ENCODE measurements around the gene KIF1B. TPM values are rescaled to one million over a fixed set of nuclear protein-coding genes. Genes with fewer than 3 reads are reported as not detected.

KIF1B gene, protein sequence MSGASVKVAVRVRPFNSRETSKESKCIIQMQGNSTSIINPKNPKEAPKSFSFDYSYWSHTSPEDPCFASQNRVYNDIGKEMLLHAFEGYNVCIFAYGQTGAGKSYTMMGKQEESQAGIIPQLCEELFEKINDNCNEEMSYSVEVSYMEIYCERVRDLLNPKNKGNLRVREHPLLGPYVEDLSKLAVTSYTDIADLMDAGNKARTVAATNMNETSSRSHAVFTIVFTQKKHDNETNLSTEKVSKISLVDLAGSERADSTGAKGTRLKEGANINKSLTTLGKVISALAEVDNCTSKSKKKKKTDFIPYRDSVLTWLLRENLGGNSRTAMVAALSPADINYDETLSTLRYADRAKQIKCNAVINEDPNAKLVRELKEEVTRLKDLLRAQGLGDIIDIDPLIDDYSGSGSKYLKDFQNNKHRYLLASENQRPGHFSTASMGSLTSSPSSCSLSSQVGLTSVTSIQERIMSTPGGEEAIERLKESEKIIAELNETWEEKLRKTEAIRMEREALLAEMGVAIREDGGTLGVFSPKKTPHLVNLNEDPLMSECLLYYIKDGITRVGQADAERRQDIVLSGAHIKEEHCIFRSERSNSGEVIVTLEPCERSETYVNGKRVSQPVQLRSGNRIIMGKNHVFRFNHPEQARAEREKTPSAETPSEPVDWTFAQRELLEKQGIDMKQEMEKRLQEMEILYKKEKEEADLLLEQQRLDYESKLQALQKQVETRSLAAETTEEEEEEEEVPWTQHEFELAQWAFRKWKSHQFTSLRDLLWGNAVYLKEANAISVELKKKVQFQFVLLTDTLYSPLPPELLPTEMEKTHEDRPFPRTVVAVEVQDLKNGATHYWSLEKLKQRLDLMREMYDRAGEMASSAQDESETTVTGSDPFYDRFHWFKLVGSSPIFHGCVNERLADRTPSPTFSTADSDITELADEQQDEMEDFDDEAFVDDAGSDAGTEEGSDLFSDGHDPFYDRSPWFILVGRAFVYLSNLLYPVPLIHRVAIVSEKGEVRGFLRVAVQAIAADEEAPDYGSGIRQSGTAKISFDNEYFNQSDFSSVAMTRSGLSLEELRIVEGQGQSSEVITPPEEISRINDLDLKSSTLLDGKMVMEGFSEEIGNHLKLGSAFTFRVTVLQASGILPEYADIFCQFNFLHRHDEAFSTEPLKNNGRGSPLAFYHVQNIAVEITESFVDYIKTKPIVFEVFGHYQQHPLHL (N-terminal part only)
- total RNA-seq: 10 to 100 TPM; 39.7 to 47.4 TPM

DNA sequence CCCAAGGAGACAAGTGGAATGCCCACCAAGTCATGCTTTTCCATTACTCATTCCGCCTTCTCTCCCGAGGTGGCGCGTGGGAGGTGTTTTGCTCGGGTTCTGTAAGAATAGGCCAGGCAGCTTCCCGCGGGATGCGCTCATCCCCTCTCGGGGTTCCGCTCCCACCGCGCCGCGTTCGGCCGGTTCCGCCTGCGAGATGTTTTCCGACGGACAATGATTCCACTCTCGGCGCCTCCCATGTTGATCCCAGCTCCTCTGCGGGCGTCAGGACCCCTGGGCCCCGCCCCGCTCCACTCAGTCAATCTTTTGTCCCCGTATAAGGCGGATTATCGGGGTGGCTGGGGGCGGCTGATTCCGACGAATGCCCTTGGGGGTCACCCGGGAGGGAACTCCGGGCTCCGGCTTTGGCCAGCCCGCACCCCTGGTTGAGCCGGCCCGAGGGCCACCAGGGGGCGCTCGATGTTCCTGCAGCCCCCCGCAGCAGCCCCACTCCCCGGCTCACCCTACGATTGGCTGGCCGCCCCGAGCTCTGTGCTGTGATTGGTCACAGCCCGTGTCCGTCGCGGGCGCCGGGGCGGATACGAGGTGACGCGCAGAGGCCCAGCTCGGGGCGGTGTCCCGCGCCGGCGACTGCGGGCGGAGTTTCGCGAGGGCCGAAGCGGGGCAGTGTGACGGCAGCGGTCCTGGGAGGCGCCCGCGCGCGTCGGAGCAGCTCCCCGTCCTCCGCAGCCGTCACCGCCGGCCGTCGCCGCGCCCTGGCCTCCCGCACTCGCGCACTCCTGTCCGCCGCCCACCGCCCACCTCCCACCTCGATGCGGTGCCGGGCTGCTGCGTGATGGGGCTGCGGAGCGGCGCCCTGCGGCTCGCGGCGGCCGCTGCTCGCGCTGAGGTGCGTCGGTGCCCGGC is at the start of gene KIF1B:
Gene KIF1B (plus strand): TSS at position 666 of the 906 bp plus-strand sequence. CDS start 21,759 bp downstream, outside the sequence.
- DNase-seq: peak; percentile 99
- Histone ChIP-seq H3K36me3 (no peaks in the 10 kb centered on the region), H3K4me1 (no peaks in the 10 kb centered on the region), H3K4me3 (peak within 1 kb of the TSS; percentile 91), H3K27ac (peak within 1 kb of the TSS; percentile 93), H3K9ac (ENCODE audit: low read depth in 2 of 2, low read length in 2 of 2) (peak within 1 kb of the TSS; percentile 98 to 99), H3K9me3 (no peaks in the 10 kb centered on the region), H3K27me3 (no peaks in the 10 kb centered on the region)
- intact Hi-C loops (cut with DNase I): loop anchor here (5.0 kb wide), 1 partner anchor 127 kb away; no protein-coding TSS in a partner anchor
- TF ChIP-seq, protein P1, sequence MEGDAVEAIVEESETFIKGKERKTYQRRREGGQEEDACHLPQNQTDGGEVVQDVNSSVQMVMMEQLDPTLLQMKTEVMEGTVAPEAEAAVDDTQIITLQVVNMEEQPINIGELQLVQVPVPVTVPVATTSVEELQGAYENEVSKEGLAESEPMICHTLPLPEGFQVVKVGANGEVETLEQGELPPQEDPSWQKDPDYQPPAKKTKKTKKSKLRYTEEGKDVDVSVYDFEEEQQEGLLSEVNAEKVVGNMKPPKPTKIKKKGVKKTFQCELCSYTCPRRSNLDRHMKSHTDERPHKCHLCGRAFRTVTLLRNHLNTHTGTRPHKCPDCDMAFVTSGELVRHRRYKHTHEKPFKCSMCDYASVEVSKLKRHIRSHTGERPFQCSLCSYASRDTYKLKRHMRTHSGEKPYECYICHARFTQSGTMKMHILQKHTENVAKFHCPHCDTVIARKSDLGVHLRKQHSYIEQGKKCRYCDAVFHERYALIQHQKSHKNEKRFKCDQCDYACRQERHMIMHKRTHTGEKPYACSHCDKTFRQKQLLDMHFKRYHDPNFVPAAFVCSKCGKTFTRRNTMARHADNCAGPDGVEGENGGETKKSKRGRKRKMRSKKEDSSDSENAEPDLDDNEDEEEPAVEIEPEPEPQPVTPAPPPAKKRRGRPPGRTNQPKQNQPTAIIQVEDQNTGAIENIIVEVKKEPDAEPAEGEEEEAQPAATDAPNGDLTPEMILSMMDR (IDR thresholded peaks at IDR 0.05): peak; percentile 95

DNA sequence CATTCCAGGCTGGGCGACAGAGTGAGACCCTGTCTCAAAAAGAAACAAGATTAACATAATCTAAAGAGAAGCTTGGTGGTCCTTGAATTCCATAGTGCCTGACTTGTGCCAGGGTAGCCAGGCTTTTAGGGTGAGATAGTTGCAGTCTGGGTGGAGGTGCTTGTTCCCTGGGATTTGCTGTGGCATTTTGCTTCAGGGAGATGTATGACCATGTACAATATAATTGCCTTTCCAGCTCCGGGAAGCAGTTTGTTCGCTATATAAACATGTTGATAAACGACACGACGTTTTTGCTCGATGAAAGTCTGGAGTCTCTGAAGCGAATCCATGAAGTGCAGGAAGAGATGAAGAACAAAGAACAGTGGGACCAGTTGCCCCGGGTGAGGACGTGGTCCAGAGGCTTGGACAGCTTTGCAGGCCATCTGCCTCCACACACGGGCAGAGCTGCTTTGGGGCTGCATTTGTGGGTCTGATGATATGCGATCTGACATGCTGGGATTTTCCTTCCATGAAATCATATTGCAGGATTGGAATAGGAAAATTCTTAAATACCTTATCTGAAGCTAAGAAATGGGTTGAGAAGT is 49.4 kb upstream of the KIF1B start:
- H3K9me3 ChIP-seq: no peaks in the 10 kb centered on the region
- H3K36me3 ChIP-seq: no peaks in the 10 kb centered on the region
- no peak overlapping the region for H3K9ac ChIP-seq (ENCODE audit: low read depth in 2 of 2, low read length in 2 of 2)
- no peak overlapping the region for H3K27ac ChIP-seq
- DNase-seq: no peak
- no peaks in the 10 kb centered on the region for H3K27me3 ChIP-seq
- H3K4me3 ChIP-seq: no peak overlapping the region
- H3K4me1 ChIP-seq: no peaks in the 10 kb centered on the region
- TF ChIP-seq, protein P1 (IDR thresholded peaks at IDR 0.05): no peak
- intact Hi-C loops (cut with DNase I): no loop called here

DNA sequence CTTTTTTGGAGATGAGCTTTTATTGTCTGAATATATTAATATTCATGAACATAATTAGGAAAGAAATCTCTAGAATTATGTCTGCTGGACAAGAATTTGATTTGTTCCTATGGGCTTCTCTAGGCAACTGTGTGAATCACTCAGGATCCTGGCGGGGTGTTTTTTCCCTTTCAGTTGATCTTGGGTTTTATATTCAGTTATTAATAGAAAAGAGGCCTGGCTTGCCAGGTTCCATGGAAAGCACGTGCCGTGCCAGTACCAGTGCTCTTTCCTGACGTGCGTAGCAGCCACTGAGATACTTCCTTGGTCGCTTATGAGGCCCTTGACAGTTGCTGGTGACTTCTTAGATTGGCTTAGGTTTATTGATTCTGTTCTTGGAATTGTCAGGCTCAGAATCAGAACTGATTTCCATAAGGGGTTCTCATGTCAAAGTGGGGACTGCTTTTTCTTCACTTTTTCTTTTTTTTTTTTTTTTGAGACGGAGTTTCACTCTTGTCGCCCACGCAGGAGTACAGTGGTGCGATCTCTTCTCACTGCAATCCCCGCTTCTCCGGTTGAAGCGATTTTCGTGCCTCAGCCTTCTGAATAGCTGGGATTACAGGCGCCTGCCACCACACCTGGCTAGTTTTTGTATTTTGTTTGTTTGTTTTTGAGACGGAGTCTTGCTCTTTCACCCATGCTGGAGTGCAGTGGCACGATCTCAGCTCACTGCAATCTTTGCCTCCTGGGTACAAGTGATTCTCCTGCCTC is 48.7 kb upstream of the KIF1B start:
- DNase-seq: no peak
- H3K9ac ChIP-seq (ENCODE audit: low read depth in 2 of 2, low read length in 2 of 2): no peak overlapping the region
- H3K36me3 ChIP-seq: no peaks in the 10 kb centered on the region
- no peaks in the 10 kb centered on the region for H3K9me3 ChIP-seq
- H3K4me1 ChIP-seq: no peaks in the 10 kb centered on the region
- H3K27ac ChIP-seq: no peak overlapping the region
- TF ChIP-seq, protein P1 (IDR thresholded peaks at IDR 0.05): no peak
- intact Hi-C loops (cut with DNase I): no loop called here
- H3K27me3 ChIP-seq: no peaks in the 10 kb centered on the region
- H3K4me3 ChIP-seq: no peak overlapping the region

DNA sequence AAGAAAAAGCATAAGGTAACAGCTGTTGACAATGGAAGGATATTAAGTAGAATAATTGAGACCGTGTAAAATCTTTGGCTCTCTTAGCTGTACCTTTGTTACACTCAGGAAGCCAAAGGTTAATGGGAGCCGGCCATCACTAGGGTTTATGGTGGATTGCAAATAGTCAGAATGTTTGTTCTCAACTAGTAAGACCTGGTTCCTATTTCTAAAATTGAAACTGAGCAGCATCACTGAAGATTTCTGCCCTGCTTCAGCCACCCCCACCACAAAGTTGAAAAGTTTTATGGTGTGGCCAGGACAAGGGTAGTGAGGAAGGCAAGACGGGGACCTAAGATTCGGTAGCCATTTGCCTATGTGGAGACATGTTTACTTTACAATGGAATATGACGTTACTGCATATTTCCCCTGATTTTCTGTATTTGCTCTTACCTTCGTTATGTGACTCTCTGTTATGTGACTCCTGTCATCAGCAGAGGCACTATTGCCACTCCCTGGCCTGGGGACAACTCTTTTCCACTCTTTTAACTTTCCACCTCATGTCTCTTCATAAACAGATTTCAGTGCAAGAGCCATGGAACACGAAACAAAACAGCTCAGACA is 41.4 kb upstream of the KIF1B start:
- Histone ChIP-seq H3K4me1 (no peaks in the 10 kb centered on the region), H3K9ac (ENCODE audit: low read depth in 2 of 2, low read length in 2 of 2) (no peak overlapping the region), H3K27ac (no peak overlapping the region), H3K36me3 (no peaks in the 10 kb centered on the region), H3K9me3 (no peaks in the 10 kb centered on the region), H3K27me3 (no peaks in the 10 kb centered on the region), H3K4me3 (no peak overlapping the region)
- TF ChIP-seq, protein P1 (IDR thresholded peaks at IDR 0.05): no peak
- no peak for DNase-seq
- intact Hi-C loops (cut with DNase I): no loop called here
